ENCODE results near the gene ITGB2.

DNA sequence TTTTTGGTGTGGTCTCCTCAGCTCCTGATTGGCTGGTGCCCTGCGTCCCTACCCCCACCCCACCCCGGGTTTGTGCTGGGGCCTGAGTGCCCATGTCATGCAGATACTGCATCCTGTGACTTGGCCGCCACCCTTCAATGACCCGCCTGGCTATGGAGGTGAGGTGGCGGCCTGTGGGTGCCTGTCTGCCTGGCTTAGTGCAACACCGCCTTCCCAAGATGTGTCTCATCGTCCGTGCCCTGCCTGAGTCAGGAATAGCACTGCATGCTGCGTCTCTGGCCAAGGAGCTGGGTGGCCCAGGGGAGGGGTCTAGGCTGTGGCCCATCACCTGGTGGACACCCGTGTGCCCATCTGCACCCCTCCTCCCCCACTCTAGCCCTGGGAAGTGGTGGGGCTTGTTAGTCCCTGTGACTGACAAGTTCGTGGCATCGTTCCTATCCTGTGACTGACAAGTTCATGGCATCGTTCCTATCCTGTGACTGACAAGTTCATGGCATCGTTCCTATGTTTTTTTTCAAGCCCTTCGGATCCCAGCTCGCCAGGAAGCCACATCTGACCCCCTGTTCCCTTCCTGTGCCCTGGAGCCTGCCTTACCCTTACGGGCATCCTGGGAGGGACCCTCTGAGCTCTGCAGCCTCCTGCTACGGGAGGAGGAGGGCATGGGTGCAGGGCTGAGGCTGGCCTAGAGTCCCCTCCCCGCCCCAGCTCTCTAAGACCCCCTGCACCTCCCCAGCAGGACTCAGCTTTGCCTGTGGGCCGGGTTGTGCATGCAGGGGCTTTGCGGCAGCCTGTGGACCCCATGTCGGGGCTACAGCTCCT lies 26.6 kb upstream of the ITGB2 start:
- TF ChIP-seq EZH2 (IDR thresholded peaks at IDR 0.05; ENCODE audit: low read depth) = no peak
- TF ChIP-seq, protein P1, sequence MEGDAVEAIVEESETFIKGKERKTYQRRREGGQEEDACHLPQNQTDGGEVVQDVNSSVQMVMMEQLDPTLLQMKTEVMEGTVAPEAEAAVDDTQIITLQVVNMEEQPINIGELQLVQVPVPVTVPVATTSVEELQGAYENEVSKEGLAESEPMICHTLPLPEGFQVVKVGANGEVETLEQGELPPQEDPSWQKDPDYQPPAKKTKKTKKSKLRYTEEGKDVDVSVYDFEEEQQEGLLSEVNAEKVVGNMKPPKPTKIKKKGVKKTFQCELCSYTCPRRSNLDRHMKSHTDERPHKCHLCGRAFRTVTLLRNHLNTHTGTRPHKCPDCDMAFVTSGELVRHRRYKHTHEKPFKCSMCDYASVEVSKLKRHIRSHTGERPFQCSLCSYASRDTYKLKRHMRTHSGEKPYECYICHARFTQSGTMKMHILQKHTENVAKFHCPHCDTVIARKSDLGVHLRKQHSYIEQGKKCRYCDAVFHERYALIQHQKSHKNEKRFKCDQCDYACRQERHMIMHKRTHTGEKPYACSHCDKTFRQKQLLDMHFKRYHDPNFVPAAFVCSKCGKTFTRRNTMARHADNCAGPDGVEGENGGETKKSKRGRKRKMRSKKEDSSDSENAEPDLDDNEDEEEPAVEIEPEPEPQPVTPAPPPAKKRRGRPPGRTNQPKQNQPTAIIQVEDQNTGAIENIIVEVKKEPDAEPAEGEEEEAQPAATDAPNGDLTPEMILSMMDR (conservative IDR thresholded peaks at IDR 0.05) = no peak
